Esophagus squamous epithelium (tissue), 5 donors: Measurements from ENCODE around the gene TRO. TPM values are rescaled to one million over a fixed set of nuclear protein-coding genes. Genes with fewer than 3 reads are reported as not detected.

ENCODE experiments used
- DNase-seq: peaks from one replicate; lab custom pipeline; 2025; lab: John Stamatoyannopoulos, UW
- H3K27ac ChIP-seq, 4 donors: fragments of 200-600 bp; sonication (generic); one replicate each; pipeline ENCODE4 v1.5.1; 2016 to 2019; ENCODE audit warnings: mild to moderate bottlenecking in 1 of 4
- H3K27me3 ChIP-seq, 4 donors: fragments of 200-600 bp; sonication (generic); 1 replicate in 3 of 4; 2 replicates in 1 of 4; pipeline versions ENCODE4 v1.5.1 to v1.6.0; 2017 to 2021; ENCODE audit warnings: antibody characterized with exemption in 1 of 4
- H3K36me3 ChIP-seq, 3 donors: fragments of 200-600 bp; sonication (generic); one replicate each; pipeline ENCODE4 v1.5.1; 2016 to 2019
- H3K4me1 ChIP-seq, 3 donors: fragments of 200-600 bp; sonication (generic); one replicate each; pipeline ENCODE4 v1.5.1; 2017 to 2019
- H3K4me3 ChIP-seq, 4 donors: fragments of 200-600 bp; sonication (generic); 1 replicate in 3 of 4; 2 replicates in 1 of 4; pipeline ENCODE4 v1.5.1; 2016 to 2019; ENCODE audit warnings: mild to moderate bottlenecking in 2 of 4, moderate library complexity in 1 of 4
- H3K9me3 ChIP-seq, 3 donors: fragments of 200-600 bp; sonication (generic); one replicate each; pipeline ENCODE4 v1.5.1; 2016 to 2019
- POLR2A ChIP-seq, 4 donors: fragments of 450-650 bp; IDR thresholded peaks; one replicate each; pipeline ENCODE4 v1.6.1; 2017; ENCODE audit warnings: antibody characterized with exemption in 4 of 4, mild to moderate bottlenecking in 4 of 4, moderate library complexity in 3 of 4
- WGBS, 2 donors: methylation state at CpG; one replicate each; pipeline ENCODE4 v1.1.5; 2018; 5-methylcytosine and 5-hydroxymethylcytosine counted together
- intact Hi-C: fragments of 100-400 bp; cut with DNase I; formaldehyde crosslinking; loops from one replicate; pipeline ENCODE4 v1.15.0; 2022
- total RNA-seq, 4 donors: library from RNA; depleted of rRNA; stranded (reverse); fragments of >200 nt; gene quantifications; one replicate each; pipeline ENCODE4 v1.1.0, GENCODE V29; 2016
- TF ChIP-seq, protein P1 (sequence below), 6 experiments: fragments of 450-650 bp in 4 of 6; fragments of 200-600 bp in 2 of 6; sonication (generic) in 2 of 6; IDR thresholded peaks; one replicate each; pipeline ENCODE4 v1.5.1; 2016 to 2019; ENCODE audit warnings: antibody characterized with exemption in 6 of 6, mild to moderate bottlenecking in 4 of 6, moderate library complexity in 4 of 6
- donor health status: DM: yes; HTN: yes; CAD: no.

The TRO gene
- total RNA-seq, 4 donors from 2014 or later: 0.70 to 44.4 (median 6.1) TPM

DNA sequence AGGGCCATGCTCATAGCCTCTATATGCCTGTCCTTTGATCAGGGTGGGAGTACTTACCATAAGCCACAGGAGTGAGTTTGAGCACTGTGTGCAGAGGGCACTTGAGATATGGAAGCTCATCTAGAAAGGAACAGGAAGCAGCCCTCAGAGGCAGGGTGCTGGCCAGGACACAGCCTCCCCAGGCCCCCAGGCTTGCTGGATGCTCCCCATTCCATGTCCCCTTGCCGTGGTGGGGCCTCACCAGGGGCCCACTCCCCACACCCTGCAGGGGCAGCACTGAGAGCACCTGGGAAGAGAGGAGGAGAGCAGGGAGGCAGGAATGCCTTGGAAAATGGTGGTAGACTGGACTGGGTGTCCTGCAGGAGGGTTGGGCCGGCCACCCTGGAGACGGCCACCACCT, 14.3 kb downstream of the TRO start:
- Histone ChIP-seq H3K27ac (no peak overlapping the region), H3K36me3 (no peaks in the 10 kb centered on the region), H3K4me1 (no peaks in the 10 kb centered on the region), H3K9me3 (no peaks in the 10 kb centered on the region), H3K4me3 (no peak overlapping the region), H3K27me3 (no peaks in the 10 kb centered on the region)
- no peak for DNase-seq
- 50 to 80% methylated on average over 2 of the region's 3 CpGs for WGBS, 2 donors
- intact Hi-C loops: no loop called here
- TF ChIP-seq, protein P1, sequence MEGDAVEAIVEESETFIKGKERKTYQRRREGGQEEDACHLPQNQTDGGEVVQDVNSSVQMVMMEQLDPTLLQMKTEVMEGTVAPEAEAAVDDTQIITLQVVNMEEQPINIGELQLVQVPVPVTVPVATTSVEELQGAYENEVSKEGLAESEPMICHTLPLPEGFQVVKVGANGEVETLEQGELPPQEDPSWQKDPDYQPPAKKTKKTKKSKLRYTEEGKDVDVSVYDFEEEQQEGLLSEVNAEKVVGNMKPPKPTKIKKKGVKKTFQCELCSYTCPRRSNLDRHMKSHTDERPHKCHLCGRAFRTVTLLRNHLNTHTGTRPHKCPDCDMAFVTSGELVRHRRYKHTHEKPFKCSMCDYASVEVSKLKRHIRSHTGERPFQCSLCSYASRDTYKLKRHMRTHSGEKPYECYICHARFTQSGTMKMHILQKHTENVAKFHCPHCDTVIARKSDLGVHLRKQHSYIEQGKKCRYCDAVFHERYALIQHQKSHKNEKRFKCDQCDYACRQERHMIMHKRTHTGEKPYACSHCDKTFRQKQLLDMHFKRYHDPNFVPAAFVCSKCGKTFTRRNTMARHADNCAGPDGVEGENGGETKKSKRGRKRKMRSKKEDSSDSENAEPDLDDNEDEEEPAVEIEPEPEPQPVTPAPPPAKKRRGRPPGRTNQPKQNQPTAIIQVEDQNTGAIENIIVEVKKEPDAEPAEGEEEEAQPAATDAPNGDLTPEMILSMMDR (IDR thresholded peaks at IDR 0.05): no peak
- TF ChIP-seq POLR2A (IDR thresholded peaks at IDR 0.05): no peak

DNA sequence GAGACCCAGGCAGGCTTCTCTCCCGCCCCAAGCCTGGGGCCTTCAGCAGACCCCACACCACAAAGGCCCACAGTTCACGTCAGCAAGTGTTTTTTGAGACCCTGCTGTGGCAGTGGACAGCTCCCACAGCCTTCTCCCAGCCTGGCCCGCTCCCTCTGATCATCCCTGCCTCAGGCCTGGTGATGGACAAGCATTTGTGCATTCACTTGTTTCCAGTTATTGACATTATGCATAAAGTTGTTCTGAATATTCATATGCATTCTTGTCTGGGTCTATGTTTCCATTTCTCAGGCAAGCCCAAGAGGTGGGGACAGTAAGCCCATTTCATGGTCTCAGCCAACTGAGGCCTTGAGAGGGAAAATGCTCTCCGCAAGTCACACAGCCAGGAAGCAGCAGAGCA, 14.7 kb downstream of the TRO start:
- WGBS, 2 donors: 42% methylated on average over 2 of the region's 4 CpGs; no CpG with 5 or more reads in 1 of the 2 donors
- TF ChIP-seq, protein P1 (IDR thresholded peaks at IDR 0.05): no peak
- no peak for TF ChIP-seq POLR2A (IDR thresholded peaks at IDR 0.05)
- Histone ChIP-seq H3K36me3 (no peaks in the 10 kb centered on the region), H3K4me3 (no peak overlapping the region), H3K27me3 (no peaks in the 10 kb centered on the region), H3K9me3 (no peaks in the 10 kb centered on the region), H3K4me1 (no peaks in the 10 kb centered on the region), H3K27ac (no peak overlapping the region)
- DNase-seq: no peak
- intact Hi-C loops: no loop called here

DNA sequence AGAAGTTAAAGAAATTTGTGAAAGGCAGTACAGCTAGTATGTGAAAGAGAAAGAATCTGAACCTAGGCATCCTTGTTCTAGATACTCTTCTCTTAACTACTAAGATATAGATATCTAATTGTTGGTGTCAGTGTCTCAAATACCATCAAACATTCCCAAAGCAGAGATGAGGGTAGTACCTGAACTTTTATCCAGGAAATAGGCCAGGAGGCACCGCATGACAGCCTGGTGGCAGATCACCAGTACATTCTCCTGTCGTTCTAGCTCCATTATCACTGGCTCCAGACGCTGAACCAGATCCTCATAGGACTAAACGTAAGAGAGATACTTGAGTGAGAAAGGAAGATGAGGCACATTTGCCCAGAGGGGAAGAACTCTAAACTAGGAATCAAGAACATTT, 16.8 kb downstream of the TRO start:
- Histone ChIP-seq H3K27ac (no peak overlapping the region), H3K27me3 (no peaks in the 10 kb centered on the region), H3K4me3 (no peak overlapping the region), H3K9me3 (no peaks in the 10 kb centered on the region), H3K36me3 (no peaks in the 10 kb centered on the region), H3K4me1 (no peaks in the 10 kb centered on the region)
- TF ChIP-seq POLR2A (IDR thresholded peaks at IDR 0.05): no peak
- TF ChIP-seq, protein P1 (IDR thresholded peaks at IDR 0.05): no peak
- intact Hi-C loops: no loop called here
- DNase-seq: no peak
- 40 to 71% methylated on average over 1 to 4 of the region's 4 CpGs for WGBS, 2 donors

DNA sequence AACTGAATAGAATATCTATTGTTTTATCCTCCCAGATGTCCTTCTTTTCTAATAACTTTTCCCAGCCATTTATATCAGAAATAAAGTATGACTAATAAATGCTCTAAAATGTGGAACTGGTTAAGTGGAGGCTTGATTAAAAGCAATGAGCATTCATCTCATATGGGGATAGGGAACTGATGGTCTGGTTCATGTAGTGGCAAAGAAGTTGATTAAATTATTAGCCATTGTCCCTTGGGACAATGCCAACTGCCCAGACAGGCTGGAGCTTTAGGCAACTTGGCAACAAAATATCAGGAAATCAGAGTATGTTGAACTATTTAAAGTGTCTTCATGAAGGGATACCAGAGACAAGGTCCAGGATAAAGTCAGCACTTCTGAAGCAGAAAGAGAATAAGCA, 24.2 kb downstream of the TRO start:
- no peak for TF ChIP-seq POLR2A (IDR thresholded peaks at IDR 0.05)
- TF ChIP-seq, protein P1 (IDR thresholded peaks at IDR 0.05): no peak
- Histone ChIP-seq H3K4me3 (no peak overlapping the region), H3K27ac (no peak overlapping the region), H3K36me3 (no peaks in the 10 kb centered on the region), H3K4me1 (no peaks in the 10 kb centered on the region), H3K9me3 (no peaks in the 10 kb centered on the region), H3K27me3 (no peaks in the 10 kb centered on the region)
- intact Hi-C loops: no loop called here
- DNase-seq: no peak

DNA sequence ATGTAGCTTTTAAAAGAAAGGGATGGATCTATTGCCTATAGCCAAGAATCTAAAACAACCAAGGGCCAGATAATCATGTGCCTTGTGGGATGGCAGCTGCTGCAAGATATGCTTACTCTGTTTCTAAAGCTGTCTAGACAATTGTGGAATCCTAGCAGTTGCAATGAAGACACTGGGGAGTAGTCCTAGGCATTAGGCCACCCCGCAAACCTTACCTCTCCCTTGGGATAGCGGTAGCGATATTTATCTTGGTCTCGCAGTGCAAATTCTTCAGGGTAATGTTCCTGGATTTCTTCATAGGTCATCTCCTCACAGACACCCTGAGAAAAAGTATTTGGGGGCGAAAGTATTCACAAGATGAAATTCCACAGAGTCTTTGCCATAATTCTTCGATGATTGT, 24.6 kb downstream of the TRO start:
- H3K36me3 ChIP-seq: no peaks in the 10 kb centered on the region
- no peak overlapping the region for H3K27ac ChIP-seq
- TF ChIP-seq POLR2A (IDR thresholded peaks at IDR 0.05): no peak
- TF ChIP-seq, protein P1 (IDR thresholded peaks at IDR 0.05): no peak
- no peaks in the 10 kb centered on the region for H3K27me3 ChIP-seq
- no peak for DNase-seq
- H3K4me1 ChIP-seq: no peaks in the 10 kb centered on the region
- H3K9me3 ChIP-seq: no peaks in the 10 kb centered on the region
- intact Hi-C loops: no loop called here
- no peak overlapping the region for H3K4me3 ChIP-seq
- WGBS, 2 donors: 92 to 94% methylated on average over 6 of the region's 6 CpGs
